B cell (primary cell): ENCODE measurements around the gene RNMT. TPM values are rescaled to one million over a fixed set of nuclear protein-coding genes. Genes with fewer than 3 reads are reported as not detected.

ENCODE experiments used
- ATAC-seq: fragments of 200-7000 bp; cut with Tn5 transposase; one replicate; pipeline ENCODE4 v1.10.0; 2021; ENCODE audit warnings: low read depth, mild to moderate bottlenecking, moderate number of reproducible peaks, moderate library complexity
- CTCF ChIA-PET: fragments of 350-600 bp; sonication (Branson Sonifier 250); formaldehyde crosslinking; loops from one replicate; lab custom pipeline; 2021; ENCODE audit warnings: antibody characterized with exemption, inconsistent platforms; lab: Charles Lee
- POLR2A ChIA-PET: fragments of 350-600 bp; sonication (Branson Sonifier 250); formaldehyde crosslinking; loops from one replicate; lab custom pipeline; 2021; ENCODE audit warnings: antibody characterized with exemption; lab: Charles Lee
- DNase-seq: peaks from one replicate; pipeline ENCODE4 v3.0.0; 2013
- H2AFZ ChIP-seq: 2 replicates; pipeline ENCODE4 v1.6.1; 2012; ENCODE audit warnings: mild to moderate bottlenecking, low read depth, low read length; ENCODE audit not compliant: insufficient read depth, poor library complexity, severe bottlenecking
- H3K27ac ChIP-seq, 2 donors: 1 replicate in 1 of 2; 2 replicates in 1 of 2; pipeline ENCODE4 v1.5.1; 2012 to 2013; ENCODE audit warnings: low read length in 2 of 2, mild to moderate bottlenecking in 2 of 2, moderate library complexity in 1 of 2
- H3K27me3 ChIP-seq, 4 experiments: fragments of 200-600 bp in 1 of 4; sonication (generic) in 1 of 4; replicated peaks in 1 of 4; 1 replicate in 2 of 4; 2 replicates in 2 of 4; pipeline versions ENCODE4 v1.6.1 to v1.7.0; 2013 to 2016; ENCODE audit warnings: low read length in 3 of 4, mild to moderate bottlenecking in 2 of 4, mixed read lengths in 1 of 4, moderate library complexity in 1 of 4; ENCODE audit not compliant: insufficient read depth in 4 of 4, control insufficient read depth in 3 of 4; ENCODE audit errors: control extremely low read depth in 1 of 4
- H3K36me3 ChIP-seq, 2 experiments: replicated peaks in 1 of 2; 1 replicate in 1 of 2; 2 replicates in 1 of 2; pipeline versions ENCODE4 v1.6.1 to v1.7.1; 2013; ENCODE audit warnings: low read length in 1 of 2; ENCODE audit not compliant: insufficient read depth in 2 of 2, control insufficient read depth in 1 of 2; ENCODE audit errors: control extremely low read depth in 1 of 2, extremely low read depth in 1 of 2
- H3K4me1 ChIP-seq, 2 donors: fragments of 200-600 bp in 1 of 2; sonication (generic) in 1 of 2; 1 replicate in 1 of 2; 2 replicates in 1 of 2; pipeline versions ENCODE4 v1.5.1 to v1.6.1; 2013 to 2017; ENCODE audit warnings: low read length in 2 of 2; ENCODE audit not compliant: control insufficient read depth in 2 of 2, insufficient read depth in 2 of 2
- H3K4me2 ChIP-seq: replicated peaks from 2 replicates; pipeline ENCODE3; 2012; ENCODE audit warnings: mild to moderate bottlenecking, low read depth, low read length; ENCODE audit not compliant: poor library complexity, severe bottlenecking
- H3K4me3 ChIP-seq, 5 experiments: fragments of 200-600 bp in 1 of 5; sonication (generic) in 1 of 5; 1 replicate in 3 of 5; 2 replicates in 2 of 5; pipeline versions ENCODE4 v1.5.1 to v1.7.0; 2011 to 2016; ENCODE audit warnings: low read length in 4 of 5, mild to moderate bottlenecking in 4 of 5, low read depth in 2 of 5, control low read depth in 1 of 5, moderate library complexity in 1 of 5; ENCODE audit not compliant: insufficient read depth in 1 of 5; ENCODE audit errors: control extremely low read depth in 1 of 5, extremely low read depth in 1 of 5
- H3K79me2 ChIP-seq: fragments of 200-600 bp; sonication (generic); one replicate; pipeline ENCODE4 v1.6.0; 2016; ENCODE audit warnings: low read length; ENCODE audit not compliant: control insufficient read depth, insufficient read depth
- H3K9ac ChIP-seq: fragments of 200-600 bp; sonication (generic); 2 replicates; pipeline ENCODE4 v1.6.1; 2017; ENCODE audit warnings: mild to moderate bottlenecking, low read length, moderate library complexity
- H3K9me3 ChIP-seq, 3 donors: one replicate each; pipeline versions ENCODE4 v1.6.1 to v1.7.1; 2013; ENCODE audit warnings: low read length in 2 of 3; ENCODE audit not compliant: control insufficient read depth in 2 of 3, insufficient read depth in 1 of 3; ENCODE audit errors: control extremely low read depth in 1 of 3
- H4K20me1 ChIP-seq: 2 replicates; pipeline ENCODE4 v1.6.0; 2012; ENCODE audit warnings: mild to moderate bottlenecking, low read length; ENCODE audit not compliant: insufficient read depth, control insufficient read depth, poor library complexity, severe bottlenecking
- H3K27ac Mint-ChIP-seq: one replicate; pipeline ENCODE4 v1.8.0; 2021; ENCODE audit warnings: mixed read lengths
- H3K27me3 Mint-ChIP-seq: one replicate; pipeline ENCODE4 v1.8.0; 2021; ENCODE audit warnings: mixed read lengths
- H3K4me1 Mint-ChIP-seq: one replicate; pipeline ENCODE4 v1.8.0; 2021; ENCODE audit warnings: mixed read lengths
- H3K4me3 Mint-ChIP-seq: one replicate; pipeline ENCODE4 v1.8.0; 2021; ENCODE audit warnings: mixed read lengths
- H3K9me3 Mint-ChIP-seq: one replicate; pipeline ENCODE4 v1.8.0; 2022; ENCODE audit warnings: mixed read lengths; ENCODE audit not compliant: insufficient read depth
- EZH2 ChIP-seq: IDR thresholded peaks from 2 replicates; pipeline ENCODE4 v1.6.1; 2012; ENCODE audit warnings: borderline replicate concordance, low read depth, mild to moderate bottlenecking, moderate library complexity, low read length; ENCODE audit not compliant: insufficient read depth, poor library complexity, severe bottlenecking
- WGBS: methylation state at CpG from one replicate; pipeline ENCODE4 v1.1.5; 2013; ENCODE audit warnings: missing lambda C conversion rate; ENCODE audit not compliant: insufficient coverage; 5-methylcytosine and 5-hydroxymethylcytosine counted together
- intact Hi-C: fragments of 100-400 bp; cut with micrococcal nuclease; formaldehyde crosslinking; loops from one replicate; pipeline ENCODE4 v1.10.0; 2022
- polyA plus RNA-seq: library from polyadenylated mRNA; depleted of rRNA; stranded (reverse); fragments of >200 nt; gene quantifications from 2 replicates; pipeline ENCODE4 v1.2.3, GENCODE V29; 2012
- small RNA-seq: library from RNA; depleted of rRNA; stranded (forward); fragments of <200 nt; gene quantifications from one replicate; pipeline ENCODE3, GENCODE V24; 2012; ENCODE audit warnings: low replicate concordance, low read depth; ENCODE audit not compliant: insufficient read length
- total RNA-seq, 2 donors: library from RNA; stranded (reverse); fragments of 120-200 nt in 1 of 2; gene quantifications; 1 replicate in 1 of 2; 2 replicates in 1 of 2; pipeline versions ENCODE4 v1.2.3 to v1.2.4, GENCODE V29; 2013 to 2022
- TF ChIP-seq, protein P1 (sequence below): fragments of 200-600 bp; IDR thresholded peaks from one replicate; pipeline ENCODE4 v1.8.0; 2022; ENCODE audit warnings: antibody characterized with exemption, mild to moderate bottlenecking

RNMT gene
- total and polyA plus RNA-seq, 2 donors (not counting 1 experiment from before 2014, with no cell fraction given): 15.4 to 57.8 TPM

GRCh38 chr18:13813271-13813849 is 86.9 kb downstream of the RNMT start:
- Mint-ChIP-seq H3K9me3 (no peaks in the 10 kb centered on the region), H3K27ac (no peak overlapping the region), H3K4me1 (no peaks in the 10 kb centered on the region), H3K27me3 (peaks cover 4% of the 10 kb centered on the region), H3K4me3 (no peak overlapping the region)
- WGBS: 40% methylated on average over 4 of the region's 4 CpGs
- DNase-seq (peak; percentile 56), ATAC-seq (peak; percentile 64)
- Histone ChIP-seq H4K20me1 (no peaks in the 10 kb centered on the region), H3K9me3 (no peaks in the 10 kb centered on the region), H3K27ac (no peak overlapping the region), H3K79me2 (no peaks in the 10 kb centered on the region), H3K36me3 (no peaks in the 10 kb centered on the region), H3K27me3 (peaks cover 0 to 3% (median 0%) of the 10 kb centered on the region in 4 experiments), H2AFZ (no peak overlapping the region), H3K9ac (no peak overlapping the region), H3K4me1 (no peaks in the 10 kb centered on the region), H3K4me3 (no peak overlapping the region), H3K4me2 (no peak overlapping the region)
- TF ChIP-seq EZH2: no peak
- TF ChIP-seq, protein P1, sequence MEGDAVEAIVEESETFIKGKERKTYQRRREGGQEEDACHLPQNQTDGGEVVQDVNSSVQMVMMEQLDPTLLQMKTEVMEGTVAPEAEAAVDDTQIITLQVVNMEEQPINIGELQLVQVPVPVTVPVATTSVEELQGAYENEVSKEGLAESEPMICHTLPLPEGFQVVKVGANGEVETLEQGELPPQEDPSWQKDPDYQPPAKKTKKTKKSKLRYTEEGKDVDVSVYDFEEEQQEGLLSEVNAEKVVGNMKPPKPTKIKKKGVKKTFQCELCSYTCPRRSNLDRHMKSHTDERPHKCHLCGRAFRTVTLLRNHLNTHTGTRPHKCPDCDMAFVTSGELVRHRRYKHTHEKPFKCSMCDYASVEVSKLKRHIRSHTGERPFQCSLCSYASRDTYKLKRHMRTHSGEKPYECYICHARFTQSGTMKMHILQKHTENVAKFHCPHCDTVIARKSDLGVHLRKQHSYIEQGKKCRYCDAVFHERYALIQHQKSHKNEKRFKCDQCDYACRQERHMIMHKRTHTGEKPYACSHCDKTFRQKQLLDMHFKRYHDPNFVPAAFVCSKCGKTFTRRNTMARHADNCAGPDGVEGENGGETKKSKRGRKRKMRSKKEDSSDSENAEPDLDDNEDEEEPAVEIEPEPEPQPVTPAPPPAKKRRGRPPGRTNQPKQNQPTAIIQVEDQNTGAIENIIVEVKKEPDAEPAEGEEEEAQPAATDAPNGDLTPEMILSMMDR: peak; percentile 93
- intact Hi-C loops: loop anchor here (2.0 to 10.0 kb wide), 2 partner anchors 273 to 581 kb away; no protein-coding TSS in a partner anchor
- ChIA-PET POLR2A (no interaction called here), CTCF (interaction anchor here (0.5 to 3.0 kb wide), 13 partner anchors 9 to 1179 kb away, joined by 3 to 24 read pairs (median 7); partner anchors contain the start of gene MC5R)

Small RNAs within 50 kb of the gene (small RNA-seq; reads per million reads assigned to genes)
- not detected for gene AP001525.1
- not detected for gene RN7SL362P

Other genes with a start within 250 kb of the RNMT start
- 11.4 and 12.3 TPM in 2 replicates for gene FAM210A, start 115 bp upstream of the RNMT start, total RNA-seq
- 4.2 and 4.8 TPM in 2 replicates for gene FAM210A, start 115 bp upstream of the RNMT start, polyA plus RNA-seq
- gene MC5R, start 97.5 kb downstream of the RNMT start, total RNA-seq: not detected in 2 replicates
- gene MC5R, start 97.5 kb downstream of the RNMT start, polyA plus RNA-seq: not detected in 2 replicates
- not detected in 2 replicates for gene MC2R, start 188.9 kb downstream of the RNMT start, total RNA-seq
- gene MC2R, start 188.9 kb downstream of the RNMT start, polyA plus RNA-seq: not detected in 2 replicates